DND-41 (cell line): ENCODE measurements around the gene SLC39A3.

Experiments used
- ATAC-seq: fragments of 200-7000 bp; cut with Tn5 transposase; 3 replicates; pipeline ENCODE4 v1.9.1; 2021; ENCODE audit warnings: low read depth; ENCODE audit not compliant: insufficient read depth
- DNase-seq: peaks from one replicate; pipeline ENCODE4 v3.0.0-alpha.2; 2020
- H2AFZ ChIP-seq: 2 replicates; pipeline ENCODE4 v1.6.0; 2012; ENCODE audit warnings: low read depth, low read length
- H3K27ac ChIP-seq: 2 replicates; pipeline ENCODE4 v1.5.1; 2012; ENCODE audit warnings: low read length, inconsistent platforms
- H3K27me3 ChIP-seq: fragments of 200-600 bp; sonication (generic); 2 replicates; pipeline ENCODE4 v1.6.0; 2012; ENCODE audit warnings: low read length, mild to moderate bottlenecking, inconsistent platforms; ENCODE audit not compliant: insufficient read depth, poor library complexity
- H3K36me3 ChIP-seq: 2 replicates; pipeline ENCODE4 v1.5.1; 2012; ENCODE audit warnings: low read length, inconsistent platforms; ENCODE audit not compliant: insufficient read depth
- H3K4me1 ChIP-seq: 2 replicates; pipeline ENCODE4 v1.5.1; 2012; ENCODE audit warnings: mild to moderate bottlenecking, low read length; ENCODE audit not compliant: insufficient read depth
- H3K4me2 ChIP-seq: 2 replicates; pipeline ENCODE4 v1.6.0; 2012; ENCODE audit warnings: mild to moderate bottlenecking, moderate library complexity, low read length, inconsistent platforms; ENCODE audit not compliant: insufficient read depth
- H3K4me3 ChIP-seq, 2 experiments: fragments of 200-600 bp in 1 of 2; shearing (Covaris generic) in 1 of 2; 2 replicates each; pipeline ENCODE4 v1.5.1; 2012 to 2016; ENCODE audit warnings: inconsistent platforms in 2 of 2, low read length in 2 of 2, mild to moderate bottlenecking in 2 of 2, low read depth in 1 of 2, moderate library complexity in 1 of 2
- H3K79me2 ChIP-seq: 2 replicates; pipeline ENCODE4 v1.6.0; 2012; ENCODE audit warnings: low read length, inconsistent platforms; ENCODE audit not compliant: insufficient read depth
- H3K9ac ChIP-seq: 2 replicates; pipeline ENCODE4 v1.6.0; 2012; ENCODE audit warnings: low read depth, mild to moderate bottlenecking, inconsistent platforms, low read length, moderate library complexity
- H3K9me3 ChIP-seq: 2 replicates; pipeline ENCODE4 v1.5.1; 2012; ENCODE audit warnings: low read length, moderate library complexity, mild to moderate bottlenecking, inconsistent platforms; ENCODE audit not compliant: insufficient read depth, severe bottlenecking
- H4K20me1 ChIP-seq: 2 replicates; pipeline ENCODE4 v1.6.0; 2012; ENCODE audit warnings: low read length; ENCODE audit not compliant: insufficient read depth
- CTCF ChIP-seq: IDR thresholded peaks from 2 replicates; pipeline ENCODE4 v1.5.1; 2012; ENCODE audit warnings: borderline replicate concordance, low read length, moderate library complexity, mild to moderate bottlenecking; ENCODE audit not compliant: poor library complexity, severe bottlenecking; ENCODE audit errors: extremely low read depth
- EZH2 ChIP-seq: IDR thresholded peaks from 3 replicates; pipeline ENCODE4 v1.6.1; 2012; ENCODE audit warnings: borderline replicate concordance, low read depth, mild to moderate bottlenecking, moderate library complexity, low read length, inconsistent platforms; ENCODE audit not compliant: severe bottlenecking

SLC39A3 gene

GRCh38 chr19:2759362-2759761, 19.5 kb upstream of the SLC39A3 start:
- Histone ChIP-seq H3K79me2 (no peaks in the 10 kb centered on the region), H3K36me3 (peaks cover 86% of the 10 kb centered on the region), H2AFZ (no peak overlapping the region), H3K9ac (no peak overlapping the region), H3K4me1 (no peaks in the 10 kb centered on the region), H3K4me2 (no peak overlapping the region), H3K27me3 (no peaks in the 10 kb centered on the region), H3K4me3 (no peak overlapping the region), H3K9me3 (no peaks in the 10 kb centered on the region), H4K20me1 (peaks cover 25% of the 10 kb centered on the region), H3K27ac (no peak overlapping the region)
- no peak for TF ChIP-seq EZH2
- no peak for TF ChIP-seq CTCF
- DNase-seq (no peak), ATAC-seq (no peak)

GRCh38 chr19:2758601-2759313, 18.9 kb upstream of the SLC39A3 start:
- Histone ChIP-seq H3K4me3 (no peak overlapping the region), H3K9ac (no peak overlapping the region), H4K20me1 (peaks cover 25% of the 10 kb centered on the region), H3K4me1 (no peaks in the 10 kb centered on the region), H3K27me3 (no peaks in the 10 kb centered on the region), H3K36me3 (peaks cover 86% of the 10 kb centered on the region), H3K9me3 (no peaks in the 10 kb centered on the region), H3K27ac (no peak overlapping the region), H2AFZ (no peak overlapping the region), H3K4me2 (no peak overlapping the region), H3K79me2 (no peaks in the 10 kb centered on the region)
- TF ChIP-seq CTCF (no peak), EZH2 (no peak)
- ATAC-seq (no peak), DNase-seq (no peak)

- peaks cover 76% of the 10 kb centered on the region for H3K36me3 ChIP-seq
- no peak overlapping the region for H3K27ac ChIP-seq
- no peaks in the 10 kb centered on the region for H3K79me2 ChIP-seq
- H4K20me1 ChIP-seq: peaks cover 13% of the 10 kb centered on the region
- no peak overlapping the region for H2AFZ ChIP-seq
- DNase-seq (no peak), ATAC-seq (no peak)
- no peaks in the 10 kb centered on the region for H3K27me3 ChIP-seq
- H3K4me1 ChIP-seq: no peaks in the 10 kb centered on the region
- no peak overlapping the region for H3K4me3 ChIP-seq
- H3K9me3 ChIP-seq: no peaks in the 10 kb centered on the region
- H3K4me2 ChIP-seq: no peak overlapping the region
- no peak for TF ChIP-seq EZH2
- TF ChIP-seq CTCF: no peak
- no peak overlapping the region for H3K9ac ChIP-seq
Measured at GRCh38 chr19:2756921-2757881, 17.4 kb upstream of the SLC39A3 start.
